GM18951 (cell line): ENCODE measurements around the gene HIGD2B.
"Not testable (repeated sequence)": the region's sequence is repeated elsewhere in the genome, so short reads cannot be mapped to it uniquely, and the experiment has no call there.

Experiments used
- in situ Hi-C: fragments of 300-500 bp; cut with MboI; formaldehyde crosslinking; loops from one replicate; pipeline ENCODE4 v1.12.0; 2022; ENCODE audit warnings: low sequenced_read_pairs, mixed read lengths, inconsistent platforms; ENCODE audit not compliant: unreplicated experiment

The HIGD2B gene

GRCh38 chr15:72639759-72640483 lies 46.1 kb downstream of the HIGD2B start:
- in situ Hi-C loops: loop anchor here (10.0 kb wide), 1 partner anchor 1465 kb away; no protein-coding TSS in a partner anchor

- in situ Hi-C loops: loop anchor here (10.0 kb wide), 1 partner anchor 1468 kb away; no protein-coding TSS in a partner anchor
Measured at GRCh38 chr15:72636519-72637282, 49.3 kb downstream of the HIGD2B start.

GRCh38 chr15:72629068-72629570 lies 56.9 kb downstream of the HIGD2B start:
- in situ Hi-C loops: not testable (repeated sequence)

GRCh38 chr15:72628249-72629067 lies 57.5 kb downstream of the HIGD2B start:
- in situ Hi-C loops: not testable (repeated sequence)

- in situ Hi-C loops: not testable (repeated sequence)
Measured at GRCh38 chr15:72626153-72626552, 59.8 kb downstream of the HIGD2B start.
